Measurements from ENCODE around the gene HCFC1R1. TPM values are rescaled to one million over a fixed set of nuclear protein-coding genes. Genes with fewer than 3 reads are reported as not detected.
"Not testable (repeated sequence)": the region's sequence is repeated elsewhere in the genome, so short reads cannot be mapped to it uniquely, and the experiment has no call there.

HCFC1R1 gene
- polyA plus RNA-seq, 4 donors, result 54.2 to 86.5 (median 68.9) TPM

- DNase-seq (ENCODE audit: low read depth in 4 of 4, low spot score in 2 of 4), result no peak
Measured at GRCh38 chr16:3057181-3058138, 33.7 kb upstream of the HCFC1R1 start.

GRCh38 chr16:3056336-3057180 is 32.8 kb upstream of the HCFC1R1 start:
- no peak for DNase-seq (ENCODE audit: low read depth in 4 of 4, low spot score in 2 of 4)

- DNase-seq (ENCODE audit: low read depth in 4 of 4, low spot score in 2 of 4), result not testable (repeated sequence)
Measured at GRCh38 chr16:3055734-3056115, 32.0 kb upstream of the HCFC1R1 start.

- DNase-seq (ENCODE audit: low read depth in 4 of 4, low spot score in 2 of 4), result no peak
Measured at GRCh38 chr16:3054965-3055733, 31.4 kb upstream of the HCFC1R1 start.

- DNase-seq (ENCODE audit: low read depth in 4 of 4, low spot score in 2 of 4), result not testable (repeated sequence)
Measured at GRCh38 chr16:3053330-3053710, 29.6 kb upstream of the HCFC1R1 start.

GRCh38 chr16:3052571-3053329 is 29.0 kb upstream of the HCFC1R1 start:
- not testable (repeated sequence) for DNase-seq (ENCODE audit: low read depth in 4 of 4, low spot score in 2 of 4)

GRCh38 chr16:3051494-3051893 is 27.8 kb upstream of the HCFC1R1 start:
- DNase-seq (ENCODE audit: low read depth in 4 of 4, low spot score in 2 of 4), result no peak

GRCh38 chr16:3051009-3051408 is 27.3 kb upstream of the HCFC1R1 start:
- DNase-seq (ENCODE audit: low read depth in 4 of 4, low spot score in 2 of 4), result no peak

- DNase-seq (ENCODE audit: low read depth in 4 of 4, low spot score in 2 of 4), result no peak
Measured at GRCh38 chr16:3050487-3050886, 26.7 kb upstream of the HCFC1R1 start.

GRCh38 chr16:3049921-3050481 is 26.3 kb upstream of the HCFC1R1 start:
- DNase-seq (ENCODE audit: low read depth in 4 of 4, low spot score in 2 of 4), result no peak

- no peak for DNase-seq (ENCODE audit: low read depth in 4 of 4, low spot score in 2 of 4)
Measured at GRCh38 chr16:3047387-3047720, 23.6 kb upstream of the HCFC1R1 start.

GRCh38 chr16:3046641-3047386 is 23.1 kb upstream of the HCFC1R1 start:
- DNase-seq (ENCODE audit: low read depth in 4 of 4, low spot score in 2 of 4), result no peak

- no peak for DNase-seq (ENCODE audit: low read depth in 4 of 4, low spot score in 2 of 4)
Measured at GRCh38 chr16:3045758-3046640, 22.3 kb upstream of the HCFC1R1 start, which contains the start of gene MMP25. MMP25 (plus strand) TSS chr16:3046561; CDS start chr16:3046918, 357 bp downstream.

- no peak for DNase-seq (ENCODE audit: low read depth in 4 of 4, low spot score in 2 of 4)
Measured at GRCh38 chr16:3044708-3045107, 21.0 kb upstream of the HCFC1R1 start.

GRCh38 chr16:3042376-3042775 is 18.6 kb upstream of the HCFC1R1 start:
- no peak for DNase-seq (ENCODE audit: low read depth in 4 of 4, low spot score in 2 of 4)

- no peak for DNase-seq (ENCODE audit: low read depth in 4 of 4, low spot score in 2 of 4)
Measured at GRCh38 chr16:3038896-3039295, 15.2 kb upstream of the HCFC1R1 start.

- DNase-seq (ENCODE audit: low read depth in 4 of 4, low spot score in 2 of 4), result no peak
Measured at GRCh38 chr16:3038256-3038655, 14.5 kb upstream of the HCFC1R1 start.

- no peak for DNase-seq (ENCODE audit: low read depth in 4 of 4, low spot score in 2 of 4)
Measured at GRCh38 chr16:3036726-3037315, 13.1 kb upstream of the HCFC1R1 start, which contains the start of gene BICDL2. BICDL2 (minus strand) TSS chr16:3036944; CDS start chr16:3035496, 1,448 bp downstream.

Data from left renal cortex interstitium (tissue), 4 donors.